Thymus (tissue), 11 donors: ENCODE results near the gene ITCH. TPM values are rescaled to one million over a fixed set of nuclear protein-coding genes. Genes with fewer than 3 reads are reported as not detected.
"Not testable (repeated sequence)": the region's sequence is repeated elsewhere in the genome, so short reads cannot be mapped to it uniquely, and the experiment has no call there.

Source experiments
- DNase-seq, 9 donors: peaks; one replicate each; pipeline ENCODE4 v3.0.0-alpha.2; 2013; ENCODE audit warnings: low spot score in 9 of 9, low read depth in 6 of 9, missing footprints in 1 of 9
- H3K27ac ChIP-seq, 2 donors: one replicate each; pipeline ENCODE4 v1.5.1; 2013; ENCODE audit warnings: control low read depth in 1 of 2, low read depth in 1 of 2, low read length in 1 of 2, mild to moderate bottlenecking in 1 of 2, moderate library complexity in 1 of 2
- H3K27me3 ChIP-seq, 2 donors: one replicate each; pipeline ENCODE4 v1.5.1; 2013; ENCODE audit warnings: low read length in 1 of 2; ENCODE audit not compliant: control insufficient read depth in 2 of 2, insufficient read depth in 1 of 2
- H3K36me3 ChIP-seq, 2 donors: one replicate each; pipeline ENCODE4 v1.5.1; 2013; ENCODE audit warnings: low read length in 1 of 2, mild to moderate bottlenecking in 1 of 2, moderate library complexity in 1 of 2; ENCODE audit not compliant: control insufficient read depth in 2 of 2, insufficient read depth in 2 of 2
- H3K4me1 ChIP-seq, 2 donors: one replicate each; pipeline ENCODE4 v1.5.1; 2013; ENCODE audit warnings: low read length in 2 of 2; ENCODE audit not compliant: control insufficient read depth in 2 of 2, insufficient read depth in 2 of 2
- H3K4me3 ChIP-seq, 2 donors: one replicate each; pipeline ENCODE4 v1.5.1; 2013; ENCODE audit warnings: low read length in 2 of 2, control low read depth in 1 of 2, mild to moderate bottlenecking in 1 of 2
- H3K9me3 ChIP-seq, 2 donors: one replicate each; pipeline ENCODE4 v1.5.1; 2013; ENCODE audit warnings: low read length in 1 of 2, mild to moderate bottlenecking in 1 of 2; ENCODE audit not compliant: control insufficient read depth in 2 of 2, insufficient read depth in 1 of 2
- WGBS: extraction: QIAGEN DNeasy Blood & Tissue Kit; methylation state at CpG from one replicate; pipeline ENCODE4 v1.1.7; 2013; 5-methylcytosine and 5-hydroxymethylcytosine counted together
- polyA plus RNA-seq: library from polyadenylated mRNA; stranded (reverse); fragments of 200-250 nt; gene quantifications from one replicate; pipeline ENCODE4 v1.2.3, GENCODE V29; 2013
- total RNA-seq: library from RNA; stranded (reverse); fragments of 120-200 nt; gene quantifications from one replicate; pipeline ENCODE4 v1.2.4, GENCODE V29; 2013
- donor health status: healthy.

ITCH gene
- total and polyA plus RNA-seq, 2 donors, result 16.0 to 36.3 TPM

DNA sequence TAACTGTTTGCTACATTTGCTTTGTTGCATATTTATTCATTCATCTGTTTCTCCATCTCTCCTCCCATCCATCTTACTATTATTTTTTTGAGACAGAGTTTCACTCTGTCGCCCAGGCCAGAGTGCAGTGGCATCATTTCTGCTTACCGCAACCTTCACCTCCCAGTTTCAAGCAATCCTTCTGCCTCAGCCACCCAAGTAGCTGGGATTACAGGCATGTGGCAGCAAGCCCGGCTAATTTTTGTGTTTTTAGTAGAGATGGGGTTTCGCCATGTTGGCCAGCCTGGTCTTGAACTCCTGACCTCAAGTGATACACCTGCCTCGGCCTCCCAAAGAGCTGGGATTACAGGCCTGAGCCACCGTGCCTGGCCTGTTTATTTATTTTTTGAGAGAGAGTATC lies 9.6 kb upstream of the ITCH start:
- not testable (repeated sequence) for H3K27me3 ChIP-seq, DNase-seq, H3K9me3 ChIP-seq, H3K36me3 ChIP-seq, H3K4me1 ChIP-seq, H3K27ac ChIP-seq, H3K4me3 ChIP-seq
- WGBS, result 94% methylated on average over 6 of the region's 6 CpGs

DNA sequence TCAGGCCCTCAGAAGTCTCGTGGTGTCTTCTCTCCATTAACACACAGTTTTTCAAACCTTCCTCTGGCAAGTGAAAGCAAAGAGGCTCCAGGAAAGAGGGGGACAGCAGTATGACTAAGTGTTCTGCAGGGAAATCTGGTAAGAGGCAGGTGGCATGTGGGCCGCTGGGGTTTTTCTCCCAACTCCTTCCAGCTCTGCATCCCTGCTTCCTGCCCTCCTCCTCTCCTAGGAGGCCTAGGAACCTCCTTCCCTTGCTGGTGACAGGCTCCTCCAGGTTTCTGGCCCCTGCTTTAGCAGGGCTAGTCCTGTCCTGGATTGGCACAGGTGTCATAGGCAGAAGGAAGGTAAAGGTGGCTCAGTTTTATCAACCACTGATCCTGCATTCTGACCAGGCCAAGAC lies 7.6 kb upstream of the ITCH start:
- no peak overlapping the region for H3K4me3 ChIP-seq
- H3K4me1 ChIP-seq, result no peaks in the 10 kb centered on the region
- DNase-seq, result no peak
- H3K36me3 ChIP-seq, result no peaks in the 10 kb centered on the region
- H3K27me3 ChIP-seq, result no peaks in the 10 kb centered on the region
- H3K27ac ChIP-seq, result no peak overlapping the region
- WGBS, result 57% methylated on average over 2 of the region's 2 CpGs
- H3K9me3 ChIP-seq, result no peaks in the 10 kb centered on the region

DNA sequence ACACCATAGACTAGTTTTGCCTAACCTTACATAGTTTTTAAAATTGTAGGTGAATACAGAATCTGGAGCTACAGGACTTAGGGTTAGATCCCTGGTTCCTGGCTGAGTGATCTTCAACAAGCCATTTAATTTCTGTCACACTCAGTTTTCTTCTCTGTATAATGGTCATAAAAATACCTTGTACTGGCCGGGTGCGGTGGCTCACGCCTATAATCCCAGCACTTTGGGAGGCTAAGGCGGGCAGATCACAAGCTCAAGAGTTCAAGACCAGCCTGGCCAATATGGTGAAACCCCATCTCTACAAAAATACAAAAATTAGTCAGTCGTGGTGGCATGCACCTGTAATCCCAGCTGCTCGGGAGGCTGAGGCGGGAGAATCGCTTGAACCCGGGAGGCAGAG lies 3.3 kb upstream of the ITCH start:
- not testable (repeated sequence) for DNase-seq, H3K36me3 ChIP-seq
- WGBS, result 98% methylated on average over 9 of the region's 9 CpGs

DNA sequence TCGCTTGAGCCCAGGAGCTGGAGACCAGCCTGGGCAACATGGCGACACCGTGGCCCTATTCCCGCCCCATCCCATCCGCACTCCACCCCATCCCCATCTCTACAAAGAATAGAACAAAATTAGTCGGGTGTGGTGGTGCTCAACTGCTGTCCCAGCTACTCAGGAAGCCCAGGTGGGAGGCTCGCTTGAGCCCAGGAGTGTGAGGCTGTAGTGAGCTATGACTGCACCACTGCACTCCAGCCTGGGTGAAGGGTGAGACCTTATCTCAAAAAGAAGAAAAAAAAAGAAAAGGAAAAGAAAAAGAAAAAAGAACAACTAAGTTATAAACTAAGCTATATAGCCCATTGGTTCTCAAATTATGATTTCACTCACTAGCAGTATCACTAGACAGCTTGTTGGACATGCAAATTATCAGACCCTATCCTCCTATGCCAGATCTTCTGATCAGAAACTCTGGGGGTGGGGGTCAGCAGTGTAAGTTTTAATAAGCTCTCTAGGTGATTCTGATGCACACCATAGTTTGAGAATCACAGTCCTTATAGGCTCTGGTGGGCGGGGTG lies 491 bp upstream of the ITCH start:
- peak overlapping the region; percentile 66 to 96 for H3K4me3 ChIP-seq
- H3K4me1 ChIP-seq, result peaks cover 12 to 24% of the 10 kb centered on the region in 2 donors
- H3K36me3 ChIP-seq, result peaks cover 0 to 3% of the 10 kb centered on the region in 2 donors
- no peaks in the 10 kb centered on the region for H3K9me3 ChIP-seq
- WGBS, result 86% methylated on average over 8 of the region's 8 CpGs
- H3K27ac ChIP-seq, result no peak overlapping the region
- peak in 1 of 9 donors; percentile 4 for DNase-seq
- H3K27me3 ChIP-seq, result no peaks in the 10 kb centered on the region

More for the DNA sequence above, 3.3 kb upstream of the ITCH start:
- H3K4me1 ChIP-seq, result peaks cover 8 to 12% of the 10 kb centered on the region in 2 donors
- not testable (repeated sequence) for H3K4me3 ChIP-seq, H3K27ac ChIP-seq, H3K9me3 ChIP-seq, H3K27me3 ChIP-seq

DNA sequence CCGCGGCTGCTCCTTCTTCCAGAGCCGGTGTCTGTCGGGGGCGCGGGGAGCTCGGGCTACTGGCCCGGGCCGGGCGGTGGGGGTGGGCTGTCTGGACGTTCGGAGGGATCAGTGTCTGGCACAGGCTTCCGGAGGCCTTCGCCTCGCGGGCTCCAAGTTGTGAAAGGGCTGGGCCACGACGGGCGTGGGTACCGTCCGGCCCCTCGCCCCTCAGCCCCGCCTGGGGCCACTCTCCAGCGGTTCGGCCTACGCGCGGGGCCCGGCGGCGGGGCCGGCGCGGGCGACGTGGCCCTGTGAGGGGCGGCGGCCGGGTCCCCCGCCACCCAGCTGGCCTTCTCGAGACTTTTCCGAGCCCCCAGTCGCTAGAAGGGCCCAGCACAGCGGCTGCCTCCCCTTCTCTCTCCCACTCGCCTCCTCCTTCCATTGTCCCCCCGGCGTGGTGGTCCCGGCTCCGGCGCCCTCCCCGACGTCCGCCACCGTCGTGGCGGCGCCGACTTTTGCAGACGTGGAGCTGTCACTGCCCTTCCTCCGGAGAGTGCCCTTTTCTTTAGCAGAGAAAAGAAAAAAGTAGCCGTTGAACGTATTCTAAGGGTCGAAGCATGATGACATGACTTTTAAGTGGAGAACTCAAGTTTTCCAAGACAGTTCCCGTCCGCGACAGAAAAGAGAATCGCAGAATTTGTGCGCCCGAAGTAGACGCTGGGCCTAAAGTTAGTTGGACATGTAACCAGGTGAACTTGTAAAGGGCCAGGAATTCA lies 571 bp downstream of the ITCH start:
- H3K4me1 ChIP-seq, result peaks cover 12 to 24% of the 10 kb centered on the region in 2 donors
- DNase-seq, result peak in 7 of 9 donors; percentile 1 to 49 (median 20)
- H3K27me3 ChIP-seq, result no peaks in the 10 kb centered on the region
- 2% methylated on average over 70 of the region's 70 CpGs for WGBS
- H3K4me3 ChIP-seq, result peak overlapping the region; percentile 66 to 96
- no peaks in the 10 kb centered on the region for H3K9me3 ChIP-seq
- peak overlapping the region; percentile 69 to 78 for H3K27ac ChIP-seq
- H3K36me3 ChIP-seq, result peaks cover 3% of the 10 kb centered on the region in 2 donors

DNA sequence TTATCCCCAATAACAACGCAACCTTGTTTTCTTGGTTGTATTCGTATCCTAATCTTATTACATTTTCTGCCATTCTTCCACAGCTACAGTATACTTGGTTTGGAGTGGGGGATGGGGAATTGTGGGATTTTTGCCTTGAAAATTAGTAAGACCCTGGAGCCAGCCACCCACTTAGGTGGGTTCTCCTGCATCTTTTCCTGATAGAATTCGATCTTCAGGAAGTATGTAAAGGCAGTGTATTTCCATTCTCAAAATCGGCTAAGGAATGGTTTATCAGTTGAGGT lies 1.1 kb downstream of the ITCH start:
- H3K4me3 ChIP-seq, result peak overlapping the region; percentile 66 to 96
- no peaks in the 10 kb centered on the region for H3K27me3 ChIP-seq
- 79% methylated on average over 4 of the region's 4 CpGs for WGBS
- H3K9me3 ChIP-seq, result no peaks in the 10 kb centered on the region
- peaks cover 4 to 8% of the 10 kb centered on the region in 2 donors for H3K36me3 ChIP-seq
- H3K27ac ChIP-seq, result peak overlapping the region in 1 of 2 donors; percentile 69
- peaks cover 12 to 24% of the 10 kb centered on the region in 2 donors for H3K4me1 ChIP-seq
- peak in 1 of 9 donors; percentile 1 for DNase-seq

DNA sequence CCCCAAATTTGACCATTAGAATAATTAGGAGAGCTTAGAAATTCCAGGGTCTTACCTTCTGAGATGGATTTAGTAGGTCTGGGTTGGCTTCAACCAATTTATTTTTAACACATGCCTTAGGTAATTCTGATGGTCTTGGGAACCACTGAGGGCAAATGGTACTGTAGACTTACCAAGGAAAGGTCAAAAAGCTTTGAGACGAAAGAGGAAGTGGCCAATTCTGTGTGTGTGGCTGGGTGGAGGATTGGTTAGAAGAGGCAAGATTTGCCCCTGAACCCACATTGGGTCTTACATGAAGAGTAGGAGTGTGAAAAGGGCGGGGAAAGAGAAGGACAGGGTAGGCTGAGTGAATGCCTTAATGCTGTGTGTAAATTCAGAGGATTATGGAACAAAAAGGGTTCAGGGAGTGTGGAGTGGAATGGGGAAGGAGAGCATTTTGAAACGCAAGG lies 2.7 kb downstream of the ITCH start:
- Histone ChIP-seq H3K27me3 (no peaks in the 10 kb centered on the region), H3K36me3 (peaks cover 16 to 24% of the 10 kb centered on the region in 2 donors), H3K9me3 (no peaks in the 10 kb centered on the region), H3K4me3 (no peak overlapping the region), H3K27ac (no peak overlapping the region), H3K4me1 (peaks cover 12 to 24% of the 10 kb centered on the region in 2 donors)
- peak in 4 of 9 donors; percentile 2 to 40 (median 6) for DNase-seq
- WGBS, result 83% methylated on average over 3 of the region's 3 CpGs

DNA sequence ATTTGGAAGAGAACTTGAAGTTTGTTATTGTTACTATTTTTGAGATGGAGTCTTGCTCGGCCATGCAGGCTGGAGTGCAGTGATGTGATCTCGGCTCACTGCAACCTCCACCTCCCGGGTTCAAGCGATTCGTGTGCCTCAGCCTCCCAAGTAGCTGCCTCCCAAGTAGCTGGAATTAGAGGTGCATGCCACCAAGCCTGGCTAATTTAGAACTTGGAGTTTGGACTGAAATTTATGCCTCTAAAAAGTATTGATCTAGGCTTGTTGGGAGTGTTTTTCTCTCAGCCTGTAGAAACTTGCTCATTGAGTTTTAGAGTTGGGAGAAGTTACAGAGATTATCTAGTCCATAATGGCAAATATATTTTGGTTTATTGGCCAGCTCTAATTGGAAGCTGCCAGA lies 4.1 kb downstream of the ITCH start:
- no peaks in the 10 kb centered on the region for H3K27me3 ChIP-seq
- no peak for DNase-seq
- H3K9me3 ChIP-seq, result no peaks in the 10 kb centered on the region
- H3K4me1 ChIP-seq, result peaks cover 12 to 24% of the 10 kb centered on the region in 2 donors
- no peak overlapping the region for H3K4me3 ChIP-seq
- 98% methylated on average over 5 of the region's 5 CpGs for WGBS
- no peak overlapping the region for H3K27ac ChIP-seq
- H3K36me3 ChIP-seq, result peaks cover 24 to 31% of the 10 kb centered on the region in 2 donors

DNA sequence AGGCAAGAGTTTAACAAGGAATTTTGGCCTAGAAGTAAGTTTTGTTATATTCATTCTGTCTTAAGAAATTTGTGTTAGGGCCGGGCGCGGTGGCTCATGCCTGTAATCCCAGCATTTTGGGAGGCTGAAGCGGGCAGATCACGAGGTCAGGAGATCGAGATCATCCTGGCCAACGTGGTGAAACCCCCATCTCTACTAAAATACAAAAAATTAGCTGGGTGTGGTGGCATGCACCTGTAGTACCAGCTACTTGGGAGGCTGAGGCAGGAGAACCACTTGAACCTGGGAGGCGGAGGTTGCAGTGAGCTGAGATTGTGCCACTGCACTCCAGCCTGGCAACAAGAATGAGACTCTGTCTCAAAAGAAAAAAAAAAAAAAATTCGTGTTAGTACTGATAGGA lies 4.8 kb downstream of the ITCH start:
- H3K9me3 ChIP-seq, H3K27me3 ChIP-seq, H3K4me3 ChIP-seq, DNase-seq, H3K27ac ChIP-seq: not testable (repeated sequence)
- Histone ChIP-seq H3K4me1 (peaks cover 10 to 18% of the 10 kb centered on the region in 2 donors), H3K36me3 (peaks cover 24 to 37% of the 10 kb centered on the region in 2 donors)
- 97% methylated on average over 9 of the region's 9 CpGs for WGBS
